K562 (cell line): Measurements from ENCODE around the gene FILIP1L. TPM values are rescaled to one million over a fixed set of nuclear protein-coding genes. Genes with fewer than 3 reads are reported as not detected.

Experiments used
- ATAC-seq: fragments of 200-7000 bp; cut with Tn5 transposase; 3 replicates; pipeline ENCODE4 v1.9.1; 2020; ENCODE audit warnings: moderate library complexity
- BruUV-seq: library from RNA; stranded (reverse); fragments of 400-500 nt; replicated peaks from 2 replicates; lab custom pipeline; 2021; lab: Mats Ljungman, UMichigan
- CTCF ChIA-PET: fragments of 300-600 bp; formaldehyde crosslinking; extraction: SDS; loops from one replicate; lab custom pipeline; 2021; ENCODE audit warnings: low intra/inter-chr PET ratio; lab: Yijun Ruan, JAX
- POLR2A ChIA-PET: fragments of 300-600, 350-650 bp; sonication (Branson Sonifier 250); formaldehyde crosslinking; extraction: SDS; loops from one replicate; lab custom pipeline; 2021; ENCODE audit warnings: antibody characterized with exemption, inconsistent platforms; lab: Yijun Ruan, JAX
- DNase-seq, 4 experiments: peaks; one replicate each; pipeline versions ENCODE4 v3.0.0 to v3.0.0-alpha.2; 2011 to 2018; ENCODE audit warnings: low spot score in 3 of 4, mixed read lengths in 3 of 4; ENCODE audit errors: extremely low read depth in 1 of 4
- FAIRE-seq: peaks from 2 replicates; lab custom pipeline; 2011; peaks lifted over from hg19 to GRCh38; lab: Jason Lieb, UNC
- H2AFZ ChIP-seq: 2 replicates; pipeline ENCODE4 v1.6.0; 2011; ENCODE audit warnings: low read depth, low read length, control low read depth, inconsistent platforms
- H3K27ac ChIP-seq: fragments of 200-600 bp; 3 replicates; pipeline ENCODE4 v1.8.0; 2011; ENCODE audit warnings: low read depth, mild to moderate bottlenecking, control low read depth, inconsistent platforms, low read length, moderate library complexity, mixed read lengths; ENCODE audit errors: extremely low read depth
- H3K27me3 ChIP-seq, 2 experiments: fragments of 300-600 bp in 1 of 2; 2 replicates in 1 of 2; 3 replicates in 1 of 2; pipeline versions ENCODE4 v1.6.0 to v1.8.0; 2011; ENCODE audit warnings: inconsistent platforms in 2 of 2, low read length in 2 of 2, mild to moderate bottlenecking in 1 of 2, mixed read lengths in 1 of 2, moderate library complexity in 1 of 2; ENCODE audit not compliant: control insufficient read depth in 2 of 2, insufficient read depth in 2 of 2
- H3K36me3 ChIP-seq: fragments of 300-600 bp; 3 replicates; pipeline ENCODE4 v1.8.0; 2011; ENCODE audit warnings: mild to moderate bottlenecking, low read length, inconsistent platforms; ENCODE audit not compliant: control insufficient read depth, insufficient read depth
- H3K4me1 ChIP-seq, 2 experiments: fragments of 200-600 bp in 1 of 2; replicated peaks in 1 of 2; 2 replicates in 1 of 2; 3 replicates in 1 of 2; pipeline versions ENCODE4 v1.5.1 to v1.8.0; 2011; ENCODE audit warnings: inconsistent platforms in 2 of 2, low read length in 2 of 2, mild to moderate bottlenecking in 1 of 2, mixed read lengths in 1 of 2, moderate library complexity in 1 of 2; ENCODE audit not compliant: control insufficient read depth in 2 of 2, insufficient read depth in 2 of 2
- H3K4me2 ChIP-seq: 2 replicates; pipeline ENCODE4 v1.6.1; 2011; ENCODE audit warnings: low read length, control low read depth, inconsistent platforms, mixed read lengths; ENCODE audit not compliant: insufficient read depth
- H3K4me3 ChIP-seq: fragments of 200-600 bp; sonication (generic), shearing (Covaris generic); 2 replicates; pipeline ENCODE4 v1.5.1; 2016; ENCODE audit warnings: control low read depth, inconsistent platforms
- H3K79me2 ChIP-seq: fragments of 200-600 bp; 3 replicates; pipeline ENCODE4 v1.8.0; 2011; ENCODE audit warnings: low read length, inconsistent platforms; ENCODE audit not compliant: control insufficient read depth, insufficient read depth
- H3K9ac ChIP-seq, 2 experiments: 2 replicates each; pipeline versions ENCODE4 v1.6.0 to v1.6.1; 2011; ENCODE audit warnings: low read depth in 2 of 2, low read length in 2 of 2, control low read depth in 1 of 2, inconsistent platforms in 1 of 2, mild to moderate bottlenecking in 1 of 2, mixed read lengths in 1 of 2; ENCODE audit not compliant: insufficient read depth in 1 of 2
- H3K9me1 ChIP-seq: one replicate; pipeline ENCODE4 v1.6.0; 2011; ENCODE audit warnings: inconsistent platforms, mild to moderate bottlenecking, low read length, moderate library complexity; ENCODE audit not compliant: control insufficient read depth, insufficient read depth
- H3K9me3 ChIP-seq: replicated peaks from 2 replicates; pipeline ENCODE4 v1.5.1; 2011; ENCODE audit warnings: low read depth, low read length, inconsistent platforms; ENCODE audit not compliant: control insufficient read depth, insufficient read depth
- H4K20me1 ChIP-seq: replicated peaks from 2 replicates; pipeline ENCODE4 v1.6.1; 2011; ENCODE audit warnings: low read length, inconsistent platforms, mixed read lengths; ENCODE audit not compliant: control insufficient read depth, insufficient read depth
- NCOA4 ChIP-seq: fragments of 450-650 bp; IDR thresholded peaks from 2 replicates; pipeline ENCODE4 v1.6.1; 2018; ENCODE audit warnings: mild to moderate bottlenecking; ENCODE audit not compliant: partially characterized antibody
- NR1H2 ChIP-seq: sonication (generic); formaldehyde crosslinking; IDR thresholded peaks from 2 replicates; pipeline ENCODE4 v1.4.0; 2020; ENCODE audit warnings: mild to moderate bottlenecking, missing genetic modification reagents
- PCBP2 ChIP-seq: fragments of 200-400 bp; formaldehyde crosslinking; IDR thresholded peaks from 2 replicates; pipeline ENCODE4 v1.6.1; 2018; ENCODE audit warnings: low read length, low read depth, mild to moderate bottlenecking, moderate library complexity; ENCODE audit not compliant: poor library complexity, severe bottlenecking
- POLR2AphosphoS2 ChIP-seq: IDR thresholded peaks from 2 replicates; pipeline ENCODE4 v1.6.1; 2012; ENCODE audit warnings: low read length, improper control_type of control experiment
- RNF2 ChIP-seq: sonication (generic); IDR thresholded peaks from 2 replicates; pipeline ENCODE4 v1.6.1; 2016
- ZNF551 ChIP-seq: fragments of 250-450 bp; sonication (Bioruptor Pico); IDR thresholded peaks from 2 replicates; pipeline ENCODE4 v1.5.0; 2021; ENCODE audit warnings: mild to moderate bottlenecking, moderate library complexity
- WGBS: fragments of 100-300 bp; shearing (Covaris generic); methylation state at CpG from one replicate; pipeline ENCODE4 v1.1.6; 2016; ENCODE audit warnings: low coverage, mixed read lengths; ENCODE audit not compliant: insufficient coverage; ENCODE audit errors: missing lambda C conversion rate; 5-methylcytosine and 5-hydroxymethylcytosine counted together
- in situ Hi-C: fragments of 300-500 bp; cut with MboI; formaldehyde crosslinking; loops from 4 replicates; pipeline ENCODE4 v1.15.0; 2018; ENCODE audit warnings: inconsistent platforms, mixed read lengths
- intact Hi-C: fragments of 100-400 bp; cut with micrococcal nuclease; formaldehyde crosslinking; loops from 2 replicates; pipeline ENCODE4 v1.14.2; 2022
- polyA plus RNA-seq, 8 experiments: library from polyadenylated mRNA; depleted of rRNA in 4 of 8; stranded (reverse) in 5 of 8; unstranded in 3 of 8; fragments of >200 nt; fragmentation: Nextera tagmentation in 2 of 8; fragmentation: Illumina TruSeq in 1 of 8; extraction: Ambion mirVana in 2 of 8; extraction: Trizol in 1 of 8; gene quantifications; 2 replicates each; pipeline versions ENCODE4 v1.2.1 to v1.2.3, GENCODE V29; 2011 to 2014; ENCODE audit warnings: inconsistent platforms in 1 of 8, missing spikeins in 1 of 8
- total RNA-seq, 7 experiments: library from RNA; depleted of rRNA in 6 of 7; stranded (reverse); fragments of >200 nt in 6 of 7; fragmentation: Illumina TruSeq in 2 of 7; extraction: Trizol in 2 of 7; gene quantifications; 2 replicates each; pipeline versions ENCODE4 v1.2.1 to v1.2.3, GENCODE V29; 2011 to 2021; ENCODE audit warnings: low replicate concordance in 1 of 7
- TF ChIP-seq, protein P1 (sequence below): sonication (generic); formaldehyde crosslinking; IDR thresholded peaks from 2 replicates; pipeline ENCODE4 v1.8.0; 2022; ENCODE audit warnings: mild to moderate bottlenecking, missing genetic modification reagents
- TF ChIP-seq, protein P2 (sequence below), 2 experiments: IDR thresholded peaks; 2 replicates each; pipeline ENCODE4 v1.6.1; 2011; ENCODE audit warnings: borderline replicate concordance in 1 of 2, control low read depth in 1 of 2, low read depth in 1 of 2, low read length in 1 of 2, mild to moderate bottlenecking in 1 of 2, mixed read lengths in 1 of 2, moderate library complexity in 1 of 2; ENCODE audit not compliant: insufficient read depth in 1 of 2, insufficient read length in 1 of 2, poor library complexity in 1 of 2, severe bottlenecking in 1 of 2; ENCODE audit errors: extremely low read depth in 1 of 2

Gene FILIP1L
- total and polyA plus RNA-seq, 9 of the 15 experiments (the other 6 are each of a cell fraction or from before 2014, with no cell fraction given), result 0.50 to 2.1 (median 1.1) TPM

DNA sequence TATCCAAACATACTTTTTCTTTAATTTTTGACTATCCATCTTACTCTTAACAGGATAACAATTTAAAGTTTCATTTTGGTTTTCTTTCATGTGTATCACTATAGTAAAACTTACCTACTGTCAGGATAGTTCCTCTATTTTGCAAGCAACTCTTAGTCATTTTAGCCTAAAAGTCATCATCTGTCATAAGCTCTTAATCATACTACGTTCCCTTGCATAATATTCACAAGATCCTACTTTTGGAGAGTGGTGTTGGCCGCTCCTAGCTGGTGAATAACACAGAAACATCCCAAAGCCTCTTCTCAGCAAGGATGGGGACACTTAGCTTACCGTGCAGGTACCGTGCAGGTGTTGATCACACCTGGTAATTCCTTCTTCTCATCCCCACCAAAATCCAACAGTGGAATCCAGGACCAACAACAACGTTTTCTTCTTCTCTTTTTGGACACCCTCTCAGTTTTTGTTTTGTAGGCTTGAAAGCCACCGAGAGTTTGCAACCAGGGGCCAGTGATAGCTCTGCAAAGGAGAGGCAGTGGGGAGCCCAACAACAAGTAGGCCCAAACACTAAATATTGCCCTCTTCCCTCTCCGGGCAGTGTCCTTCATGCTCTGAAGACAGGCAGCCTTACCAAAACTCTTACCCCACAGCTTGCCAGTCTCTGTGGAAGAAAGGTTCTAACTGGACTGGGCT lies 433 bp downstream of the FILIP1L start:
- intact Hi-C loops, result no loop called here
- H3K4me2 ChIP-seq, result no peak overlapping the region
- H3K4me1 ChIP-seq, result no peaks in the 10 kb centered on the region
- no peak for ATAC-seq
- TF ChIP-seq, protein P1, sequence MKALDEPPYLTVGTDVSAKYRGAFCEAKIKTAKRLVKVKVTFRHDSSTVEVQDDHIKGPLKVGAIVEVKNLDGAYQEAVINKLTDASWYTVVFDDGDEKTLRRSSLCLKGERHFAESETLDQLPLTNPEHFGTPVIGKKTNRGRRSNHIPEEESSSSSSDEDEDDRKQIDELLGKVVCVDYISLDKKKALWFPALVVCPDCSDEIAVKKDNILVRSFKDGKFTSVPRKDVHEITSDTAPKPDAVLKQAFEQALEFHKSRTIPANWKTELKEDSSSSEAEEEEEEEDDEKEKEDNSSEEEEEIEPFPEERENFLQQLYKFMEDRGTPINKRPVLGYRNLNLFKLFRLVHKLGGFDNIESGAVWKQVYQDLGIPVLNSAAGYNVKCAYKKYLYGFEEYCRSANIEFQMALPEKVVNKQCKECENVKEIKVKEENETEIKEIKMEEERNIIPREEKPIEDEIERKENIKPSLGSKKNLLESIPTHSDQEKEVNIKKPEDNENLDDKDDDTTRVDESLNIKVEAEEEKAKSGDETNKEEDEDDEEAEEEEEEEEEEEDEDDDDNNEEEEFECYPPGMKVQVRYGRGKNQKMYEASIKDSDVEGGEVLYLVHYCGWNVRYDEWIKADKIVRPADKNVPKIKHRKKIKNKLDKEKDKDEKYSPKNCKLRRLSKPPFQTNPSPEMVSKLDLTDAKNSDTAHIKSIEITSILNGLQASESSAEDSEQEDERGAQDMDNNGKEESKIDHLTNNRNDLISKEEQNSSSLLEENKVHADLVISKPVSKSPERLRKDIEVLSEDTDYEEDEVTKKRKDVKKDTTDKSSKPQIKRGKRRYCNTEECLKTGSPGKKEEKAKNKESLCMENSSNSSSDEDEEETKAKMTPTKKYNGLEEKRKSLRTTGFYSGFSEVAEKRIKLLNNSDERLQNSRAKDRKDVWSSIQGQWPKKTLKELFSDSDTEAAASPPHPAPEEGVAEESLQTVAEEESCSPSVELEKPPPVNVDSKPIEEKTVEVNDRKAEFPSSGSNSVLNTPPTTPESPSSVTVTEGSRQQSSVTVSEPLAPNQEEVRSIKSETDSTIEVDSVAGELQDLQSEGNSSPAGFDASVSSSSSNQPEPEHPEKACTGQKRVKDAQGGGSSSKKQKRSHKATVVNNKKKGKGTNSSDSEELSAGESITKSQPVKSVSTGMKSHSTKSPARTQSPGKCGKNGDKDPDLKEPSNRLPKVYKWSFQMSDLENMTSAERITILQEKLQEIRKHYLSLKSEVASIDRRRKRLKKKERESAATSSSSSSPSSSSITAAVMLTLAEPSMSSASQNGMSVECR, result no peak
- TF ChIP-seq, protein P2, sequence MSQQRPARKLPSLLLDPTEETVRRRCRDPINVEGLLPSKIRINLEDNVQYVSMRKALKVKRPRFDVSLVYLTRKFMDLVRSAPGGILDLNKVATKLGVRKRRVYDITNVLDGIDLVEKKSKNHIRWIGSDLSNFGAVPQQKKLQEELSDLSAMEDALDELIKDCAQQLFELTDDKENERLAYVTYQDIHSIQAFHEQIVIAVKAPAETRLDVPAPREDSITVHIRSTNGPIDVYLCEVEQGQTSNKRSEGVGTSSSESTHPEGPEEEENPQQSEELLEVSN (IDR thresholded peaks at IDR 0.05; ENCODE audit: borderline replicate concordance in 1 of 2, extremely low read depth in 1 of 2, insufficient read depth in 1 of 2, insufficient read length in 1 of 2, low read depth in 1 of 2, low read length in 1 of 2, poor library complexity in 1 of 2, severe bottlenecking in 1 of 2), result no peak
- TF ChIP-seq PCBP2 (no peak), POLR2AphosphoS2 (no peak), ZNF551 (CRISPR knock-in tag) (no peak), NR1H2 (CRISPR knock-in tag) (no peak), RNF2 (no peak), NCOA4 (no peak)
- 79% methylated on average over 6 of the region's 7 CpGs for WGBS
- no peak for FAIRE-seq
- no peak overlapping the region for H3K9ac ChIP-seq
- peaks cover 2% of the 10 kb centered on the region; the same call in 1 of the 3 replicates for H3K36me3 ChIP-seq
- no peaks in the 10 kb centered on the region for H3K79me2 ChIP-seq
- POLR2A ChIA-PET, result interaction anchor here (0.6 kb wide), 1 partner anchor 1822 kb away, joined by 3 read pairs; no protein-coding TSS in a partner anchor
- in situ Hi-C loops, result no loop called here
- DNase-seq, result no peak
- H3K9me3 ChIP-seq, result no peaks in the 10 kb centered on the region
- no peaks in the 10 kb centered on the region for H4K20me1 ChIP-seq
- no peak overlapping the region for H3K27ac ChIP-seq
- no peaks in the 10 kb centered on the region for H3K27me3 ChIP-seq
- CTCF ChIA-PET, result no interaction called here
- H2AFZ ChIP-seq, result no peak overlapping the region
- H3K9me1 ChIP-seq, result no peaks in the 10 kb centered on the region
- no TSS peak for BruUV-seq
- no peak overlapping the region for H3K4me3 ChIP-seq
